ENCODE measurements around the gene BFSP1.

- no peak for TF ChIP-seq POLR2A (IDR thresholded peaks at IDR 0.05)
- TF ChIP-seq CTCF (IDR thresholded peaks at IDR 0.05) = no peak
These were observed 12.7 kb downstream of the BFSP1 start for GRCh38 chr20:17518339-17519052.
